Body of pancreas (tissue), 4 donors: Measurements from ENCODE around the gene GABRA1. TPM values are rescaled to one million over a fixed set of nuclear protein-coding genes. Genes with fewer than 3 reads are reported as not detected.

Experiments
- ATAC-seq: fragments of 150-250 bp; one replicate; pipeline ENCODE4 v1.9.1; 2016
- DNase-seq, 4 donors: peaks; one replicate each; pipeline ENCODE4 v3.0.0-alpha.2; 2019
- H3K27ac ChIP-seq, 4 donors: fragments of 200-600 bp; sonication (generic); 1 replicate in 3 of 4; 2 replicates in 1 of 4; pipeline versions ENCODE4 v1.5.1 to v1.6.1; 2016 to 2019; ENCODE audit warnings: mild to moderate bottlenecking in 1 of 4, mixed read lengths in 1 of 4, moderate library complexity in 1 of 4
- H3K27me3 ChIP-seq, 2 donors: fragments of 200-600 bp; sonication (generic); one replicate each; pipeline ENCODE4 v1.6.0; 2016; ENCODE audit warnings: mild to moderate bottlenecking in 1 of 2
- H3K36me3 ChIP-seq, 2 donors: fragments of 200-600 bp; sonication (generic); replicated peaks in 1 of 2; 2 replicates each; pipeline ENCODE4 v1.5.1; 2016; ENCODE audit warnings: low read depth in 2 of 2; ENCODE audit not compliant: insufficient read depth in 1 of 2
- H3K4me1 ChIP-seq: fragments of 200-600 bp; sonication (generic); one replicate; pipeline ENCODE4 v1.6.0; 2016
- H3K4me3 ChIP-seq, 2 donors: fragments of 200-600 bp; sonication (generic); 1 replicate in 1 of 2; 2 replicates in 1 of 2; pipeline ENCODE4 v1.5.1; 2016 to 2019
- H3K9me3 ChIP-seq, 3 donors: fragments of 200-600 bp; sonication (generic); 1 replicate in 2 of 3; 2 replicates in 1 of 3; pipeline ENCODE4 v1.5.1; 2016
- CTCF ChIP-seq, 7 experiments: fragments of 450-650 bp in 4 of 7; fragments of 200-600 bp in 3 of 7; sonication (generic) in 3 of 7; IDR thresholded peaks; one replicate each; pipeline ENCODE4 v1.5.1; 2016 to 2019; ENCODE audit warnings: antibody characterized with exemption in 7 of 7
- POLR2A ChIP-seq, 3 donors: fragments of 450-650 bp; IDR thresholded peaks; one replicate each; pipeline ENCODE4 v1.6.1; 2016; ENCODE audit warnings: antibody characterized with exemption in 3 of 3, mild to moderate bottlenecking in 2 of 3
- WGBS, 2 donors: methylation state at CpG; one replicate each; pipeline ENCODE4 v1.1.5; 2017; 5-methylcytosine and 5-hydroxymethylcytosine counted together
- intact Hi-C: fragments of 100-400 bp; cut with DNase I; formaldehyde crosslinking; loops from one replicate; pipeline ENCODE4 v1.15.1; 2023
- total RNA-seq, 2 donors: library from RNA; depleted of rRNA; stranded (reverse); fragments of >200 nt; gene quantifications; one replicate each; pipeline ENCODE4 v1.1.0, GENCODE V29; 2016

GABRA1 gene
- total RNA-seq, 2 donors from 2014 or later: not detected

- WGBS, 2 donors: 77 to 80% methylated on average over 7 of the region's 7 CpGs
- DNase-seq: no peak
- no peaks in the 10 kb centered on the region for H3K9me3 ChIP-seq
- no peak overlapping the region for H3K4me3 ChIP-seq
- H3K27me3 ChIP-seq: no peaks in the 10 kb centered on the region
- H3K36me3 ChIP-seq: no peaks in the 10 kb centered on the region
- no peaks in the 10 kb centered on the region for H3K4me1 ChIP-seq
- no peak for ATAC-seq
- intact Hi-C loops: no loop called here
- no peak overlapping the region for H3K27ac ChIP-seq
- TF ChIP-seq CTCF (IDR thresholded peaks at IDR 0.05) (no peak), POLR2A (IDR thresholded peaks at IDR 0.05) (no peak)
Measured at GRCh38 chr5:161865510-161865909, 17.6 kb downstream of the GABRA1 start.

- no peaks in the 10 kb centered on the region for H3K36me3 ChIP-seq
- H3K27ac ChIP-seq: no peak overlapping the region
- TF ChIP-seq POLR2A (IDR thresholded peaks at IDR 0.05) (no peak), CTCF (IDR thresholded peaks at IDR 0.05) (no peak)
- ATAC-seq: no peak
- no peak overlapping the region for H3K4me3 ChIP-seq
- no peaks in the 10 kb centered on the region for H3K27me3 ChIP-seq
- intact Hi-C loops: no loop called here
- no peak for DNase-seq
- H3K4me1 ChIP-seq: no peaks in the 10 kb centered on the region
- no peaks in the 10 kb centered on the region for H3K9me3 ChIP-seq
Measured at GRCh38 chr5:161889971-161890370, 42.1 kb downstream of the GABRA1 start.

GRCh38 chr5:161895514-161895913 is 47.6 kb downstream of the GABRA1 start:
- no peak for ATAC-seq
- WGBS, 2 donors: 40 to 56% methylated on average over 1 of the region's 1 CpG
- Histone ChIP-seq H3K27ac (no peak overlapping the region), H3K27me3 (no peaks in the 10 kb centered on the region), H3K36me3 (no peaks in the 10 kb centered on the region), H3K9me3 (no peaks in the 10 kb centered on the region), H3K4me1 (no peaks in the 10 kb centered on the region), H3K4me3 (no peak overlapping the region)
- no peak for DNase-seq
- no peak for TF ChIP-seq POLR2A (IDR thresholded peaks at IDR 0.05)
- TF ChIP-seq CTCF (IDR thresholded peaks at IDR 0.05): no peak
- intact Hi-C loops: no loop called here

GRCh38 chr5:161897033-161897432 is 49.1 kb downstream of the GABRA1 start:
- Histone ChIP-seq H3K36me3 (no peaks in the 10 kb centered on the region), H3K27me3 (no peaks in the 10 kb centered on the region), H3K4me1 (no peaks in the 10 kb centered on the region), H3K4me3 (no peak overlapping the region), H3K9me3 (no peaks in the 10 kb centered on the region), H3K27ac (no peak overlapping the region)
- intact Hi-C loops: no loop called here
- ATAC-seq: no peak
- TF ChIP-seq CTCF (IDR thresholded peaks at IDR 0.05) (no peak), POLR2A (IDR thresholded peaks at IDR 0.05) (no peak)
- no peak for DNase-seq
- WGBS, 2 donors: 57 to 62% methylated on average over 7 of the region's 7 CpGs

GRCh38 chr5:161899590-161899989 is 51.7 kb downstream of the GABRA1 start:
- intact Hi-C loops: no loop called here
- Histone ChIP-seq H3K4me1 (no peaks in the 10 kb centered on the region), H3K4me3 (no peak overlapping the region), H3K27me3 (no peaks in the 10 kb centered on the region), H3K36me3 (no peaks in the 10 kb centered on the region), H3K27ac (no peak overlapping the region), H3K9me3 (no peaks in the 10 kb centered on the region)
- no peak for ATAC-seq
- TF ChIP-seq POLR2A (IDR thresholded peaks at IDR 0.05) (no peak), CTCF (IDR thresholded peaks at IDR 0.05) (no peak)
- DNase-seq: no peak
